Neural progenitor cell (in vitro differentiated cells): Measurements from ENCODE around the gene UBXN6. TPM values are rescaled to one million over a fixed set of nuclear protein-coding genes. Genes with fewer than 3 reads are reported as not detected.

Source experiments
- DNase-seq: peaks from one replicate; pipeline ENCODE4 v3.0.0-alpha.2; 2016; ENCODE audit warnings: low spot score
- H2AFZ ChIP-seq: fragments of 200-600 bp; sonication (generic); replicated peaks from 2 replicates; pipeline ENCODE4 v1.6.1; 2016; ENCODE audit warnings: antibody characterized with exemption
- H3F3A ChIP-seq: fragments of 200-600 bp; sonication (generic); 2 replicates; pipeline ENCODE4 v1.6.1; 2016; ENCODE audit warnings: antibody characterized with exemption, low read depth
- H3K27ac ChIP-seq: fragments of 200-600 bp; sonication (generic); 2 replicates; pipeline ENCODE4 v1.5.1; 2016; ENCODE audit warnings: mild to moderate bottlenecking
- H3K27me3 ChIP-seq: fragments of 200-600 bp; sonication (generic); 2 replicates; pipeline ENCODE4 v1.6.1; 2016; ENCODE audit warnings: mild to moderate bottlenecking, moderate library complexity
- H3K36me3 ChIP-seq: fragments of 200-600 bp; sonication (generic); 2 replicates; pipeline ENCODE4 v1.5.1; 2016
- H3K4me1 ChIP-seq: fragments of 200-600 bp; sonication (generic); 2 replicates; pipeline ENCODE4 v1.6.1; 2016; ENCODE audit warnings: mixed run types
- H3K4me2 ChIP-seq: fragments of 200-600 bp; sonication (generic); 2 replicates; pipeline ENCODE4 v1.6.1; 2016
- H3K4me3 ChIP-seq: fragments of 200-600 bp; sonication (generic); 2 replicates; pipeline ENCODE4 v1.5.1; 2016
- H3K79me2 ChIP-seq: fragments of 200-600 bp; sonication (generic); 2 replicates; pipeline ENCODE4 v1.6.1; 2016; ENCODE audit warnings: low read depth
- H3K9ac ChIP-seq: fragments of 200-600 bp; sonication (generic); 2 replicates; pipeline ENCODE4 v1.6.1; 2016
- H3K9me3 ChIP-seq: fragments of 200-600 bp; sonication (generic); 2 replicates; pipeline ENCODE4 v1.5.1; 2016; ENCODE audit warnings: low read depth
- H4K20me1 ChIP-seq: fragments of 200-600 bp; sonication (generic); 2 replicates; pipeline ENCODE4 v1.6.1; 2016; ENCODE audit warnings: low read depth
- H3K27ac Mint-ChIP-seq: 3 replicates; pipeline ENCODE4 v1.8.0; 2021; ENCODE audit warnings: mixed read lengths
- H3K27me3 Mint-ChIP-seq: 2 replicates; pipeline ENCODE4 v1.8.0; 2022; ENCODE audit warnings: low read depth, mild to moderate bottlenecking, inconsistent platforms, moderate library complexity, mixed read lengths; ENCODE audit not compliant: insufficient read depth
- H3K36me3 Mint-ChIP-seq: 3 replicates; pipeline ENCODE4 v1.8.0; 2021; ENCODE audit warnings: mixed read lengths
- H3K4me1 Mint-ChIP-seq: 3 replicates; pipeline ENCODE4 v1.8.0; 2021; ENCODE audit warnings: mixed read lengths
- H3K4me3 Mint-ChIP-seq: 3 replicates; pipeline ENCODE4 v1.8.0; 2021; ENCODE audit warnings: mild to moderate bottlenecking, moderate library complexity, mixed read lengths
- H3K9me3 Mint-ChIP-seq: 3 replicates; pipeline ENCODE4 v1.8.0; 2020; ENCODE audit warnings: mixed read lengths
- EZH2 ChIP-seq: fragments of 200-600 bp; sonication (generic); IDR thresholded peaks from 2 replicates; pipeline ENCODE4 v1.6.1; 2017; ENCODE audit warnings: antibody characterized with exemption, mild to moderate bottlenecking, moderate library complexity
- microRNA-seq: library from miRNA; unstranded; fragments of <30 nt; microRNA quantifications from one replicate; pipeline ENCODE4, GENCODE V29; 2016
- small RNA-seq: library from RNA; depleted of rRNA; stranded (forward); fragments of <200 nt; gene quantifications from one replicate; pipeline ENCODE3, GENCODE V24; 2015
- total RNA-seq: library from RNA; depleted of rRNA; stranded (reverse); fragments of >200 nt; gene quantifications from 2 replicates; pipeline ENCODE4 v1.2.3, GENCODE V29; 2015; ENCODE audit warnings: low replicate concordance

Gene UBXN6
- total RNA-seq, 1 donor from 2014 or later: 24.9 TPM

GRCh38 chr19:4396949-4397783 is 60.4 kb downstream of the UBXN6 start:
- Mint-ChIP-seq H3K9me3 (no peaks in the 10 kb centered on the region), H3K36me3 (peaks cover 8% of the 10 kb centered on the region), H3K4me3 (peak overlapping the region; percentile 12), H3K27me3 (peaks cover 4% of the 10 kb centered on the region), H3K4me1 (peaks cover 56% of the 10 kb centered on the region), H3K27ac (peak overlapping the region; percentile 13)
- Histone ChIP-seq H3K4me3 (no peak overlapping the region), H3K36me3 (no peaks in the 10 kb centered on the region), H3K4me2 (peak overlapping the region; percentile 17), H2AFZ (no peak overlapping the region), H3K4me1 (peaks cover 50% of the 10 kb centered on the region), H3F3A (peaks cover 60% of the 10 kb centered on the region), H3K9me3 (no peaks in the 10 kb centered on the region), H3K27ac (no peak overlapping the region), H4K20me1 (peaks cover 50% of the 10 kb centered on the region), H3K27me3 (no peaks in the 10 kb centered on the region), H3K9ac (no peak overlapping the region), H3K79me2 (peaks cover 78% of the 10 kb centered on the region)
- no peak for DNase-seq
- TF ChIP-seq EZH2: no peak

Small RNAs within 50 kb of the gene (microRNA-seq; reads per million reads assigned to microRNA genes)
- 3.8 reads per million, percentile 19 among the genes with 10 or more reads in this experiment for gene MIR4746

Small RNAs within 50 kb of the gene (small RNA-seq; reads per million reads assigned to genes)
- not detected for gene MIR4746

Other genes starting within 250 kb of the UBXN6 start
- gene EBI3, start 228.3 kb downstream of the UBXN6 start, total RNA-seq: not detected in 2 replicates
- gene YJU2, start 210.7 kb downstream of the UBXN6 start, total RNA-seq: 8.7 and 17.5 TPM in 2 replicates
- gene SHD, start 178.5 kb downstream of the UBXN6 start, total RNA-seq: 0.34 TPM in 1 of 2 replicates, not detected in the other
- gene TMIGD2, start 155.4 kb downstream of the UBXN6 start, total RNA-seq: 0.19 and 1.3 TPM in 2 replicates
- gene FSD1, start 153.2 kb downstream of the UBXN6 start, total RNA-seq: 48.3 and 104 TPM in 2 replicates
- 5.7 and 6.8 TPM in 2 replicates for gene STAP2, start 119.0 kb downstream of the UBXN6 start, total RNA-seq
- 10.6 and 30.4 TPM in 2 replicates for gene MPND, start 114.2 kb downstream of the UBXN6 start, total RNA-seq
- gene SH3GL1, start 57.2 kb downstream of the UBXN6 start, total RNA-seq: 25.3 and 87.0 TPM in 2 replicates
- gene CHAF1A, start 55.2 kb downstream of the UBXN6 start, total RNA-seq: 37.5 and 82.1 TPM in 2 replicates
- 36.0 and 166 TPM in 2 replicates for gene HDGFL2, start 14.5 kb upstream of the UBXN6 start, total RNA-seq
- gene PLIN4, start 60.7 kb upstream of the UBXN6 start, total RNA-seq: 0.15 TPM in 1 of 2 replicates, not detected in the other
- gene PLIN5, start 77.4 kb upstream of the UBXN6 start, total RNA-seq: 1.2 and 5.1 TPM in 2 replicates
- gene LRG1, start 82.2 kb upstream of the UBXN6 start, total RNA-seq: 0.19 TPM in 1 of 2 replicates, not detected in the other
- 22.6 and 82.3 TPM in 2 replicates for gene SEMA6B, start 101.9 kb upstream of the UBXN6 start, total RNA-seq
- 8.2 and 15.2 TPM in 2 replicates for gene TNFAIP8L1, start 181.7 kb upstream of the UBXN6 start, total RNA-seq
- gene MYDGF, start 212.5 kb upstream of the UBXN6 start, total RNA-seq: 23.4 and 39.5 TPM in 2 replicates